SH-SY5Y (cell line): ENCODE measurements around the gene LYZL2.

Source experiments
- GATA2 ChIP-seq: IDR thresholded peaks from 2 replicates; pipeline ENCODE4 v1.6.1; 2011; ENCODE audit warnings: mild to moderate bottlenecking, low read depth, low read length
- GATA3 ChIP-seq: IDR thresholded peaks from 2 replicates; pipeline ENCODE4 v1.6.1; 2011; ENCODE audit warnings: low read depth, mild to moderate bottlenecking, low read length, moderate library complexity

- TF ChIP-seq GATA2 = no peak
- TF ChIP-seq GATA3 = no peak
Measured at GRCh38 chr10:30645340-30645827, 15.8 kb upstream of the LYZL2 start.
